ENCODE measurements around the gene GPR84. TPM values are rescaled to one million over a fixed set of nuclear protein-coding genes. Genes with fewer than 3 reads are reported as not detected.

GPR84 gene
- total and polyA plus RNA-seq, 2 donors (not counting 1 experiment from before 2014, with no cell fraction given), result 0.16 TPM; not detected in 1

GRCh38 chr12:54390176-54390667 lies 25.9 kb upstream of the GPR84 start:
- ChIA-PET POLR2A (interaction anchor here (0.6 kb wide), 1 partner anchor 111 kb away, joined by 10 read pairs; no protein-coding TSS in a partner anchor), CTCF (interaction anchor here (0.6 to 4.5 kb wide), 5 partner anchors 9 to 138 kb away, joined by 3 to 49 read pairs (median 4); no protein-coding TSS in a partner anchor)
- H3K79me2 ChIP-seq (ENCODE audit: control insufficient read depth, insufficient read depth, low read length), result peaks cover 6% of the 10 kb centered on the region
- H2AFZ ChIP-seq (ENCODE audit: insufficient read depth, low read depth, low read length, poor library complexity, severe bottlenecking), result peak overlapping the region; percentile 91
- no CpG with 5 or more reads among the region's 7 CpGs for WGBS (ENCODE audit: insufficient coverage)
- intact Hi-C loops (cut with micrococcal nuclease), result no loop called here
- peak overlapping the region in 4 of 5 experiments; percentile 61 to 74 (median 68) for H3K4me3 ChIP-seq (ENCODE audit: control extremely low read depth in 1 of 5, extremely low read depth in 1 of 5, insufficient read depth in 1 of 5, low read depth in 2 of 5, low read length in 4 of 5)
- no peaks in the 10 kb centered on the region for H4K20me1 ChIP-seq (ENCODE audit: control insufficient read depth, insufficient read depth, low read length, poor library complexity, severe bottlenecking)
- H3K4me1 ChIP-seq (ENCODE audit: control insufficient read depth in 2 of 2, insufficient read depth in 2 of 2, low read length in 2 of 2), result peaks cover 69 to 77% of the 10 kb centered on the region in 2 donors
- TF ChIP-seq EZH2 (IDR thresholded peaks at IDR 0.05; ENCODE audit: borderline replicate concordance, insufficient read depth, low read depth, low read length, poor library complexity, severe bottlenecking) (no peak), CTCF (IDR thresholded peaks at IDR 0.05) (no peak)
- H3K9ac ChIP-seq (ENCODE audit: low read length), result peak overlapping the region; percentile 20
- DNase-seq, result peak; percentile 44
- no peaks in the 10 kb centered on the region for H3K9me3 ChIP-seq (ENCODE audit: control extremely low read depth in 1 of 3, control insufficient read depth in 2 of 3, insufficient read depth in 1 of 3, low read length in 2 of 3)
- H3K4me1 Mint-ChIP-seq, result peaks cover 66% of the 10 kb centered on the region
- no peaks in the 10 kb centered on the region for H3K36me3 ChIP-seq (replicated peaks in 1 of 2; ENCODE audit: control extremely low read depth in 1 of 2, control insufficient read depth in 1 of 2, extremely low read depth in 1 of 2, insufficient read depth in 2 of 2, low read length in 1 of 2)
- peak overlapping the region in 1 of 2 donors; percentile 85 for H3K27ac ChIP-seq (ENCODE audit: low read length in 2 of 2)
- peak overlapping the region; percentile 84 for H3K27ac Mint-ChIP-seq
- ATAC-seq (ENCODE audit: low read depth), result no peak
- no peaks in the 10 kb centered on the region for H3K27me3 ChIP-seq (replicated peaks in 1 of 4; ENCODE audit: control extremely low read depth in 1 of 4, control insufficient read depth in 3 of 4, insufficient read depth in 4 of 4, low read length in 3 of 4)
- H3K27me3 Mint-ChIP-seq, result no peaks in the 10 kb centered on the region
- H3K9me3 Mint-ChIP-seq (ENCODE audit: insufficient read depth), result no peaks in the 10 kb centered on the region
- H3K4me3 Mint-ChIP-seq, result peak overlapping the region; percentile 90
- H3K4me2 ChIP-seq (replicated peaks; ENCODE audit: low read depth, low read length, poor library complexity, severe bottlenecking), result peak overlapping the region; percentile 85

GRCh38 chr12:54389607-54390175 lies 25.4 kb upstream of the GPR84 start:
- H3K4me3 Mint-ChIP-seq, result peak overlapping the region; percentile 90

More at GRCh38 chr12:54389607-54390175, 25.4 kb upstream of the GPR84 start:
- WGBS (ENCODE audit: insufficient coverage), result 97% methylated on average over 5 of the region's 5 CpGs
- Histone ChIP-seq H3K27me3 (replicated peaks in 1 of 4; ENCODE audit: control extremely low read depth in 1 of 4, control insufficient read depth in 3 of 4, insufficient read depth in 4 of 4, low read length in 3 of 4) (no peaks in the 10 kb centered on the region), H3K9ac (ENCODE audit: low read length) (no peak overlapping the region), H3K27ac (ENCODE audit: low read length in 2 of 2) (peak overlapping the region; percentile 1 to 85), H3K36me3 (replicated peaks in 1 of 2; ENCODE audit: control extremely low read depth in 1 of 2, control insufficient read depth in 1 of 2, extremely low read depth in 1 of 2, insufficient read depth in 2 of 2, low read length in 1 of 2) (no peaks in the 10 kb centered on the region), H3K9me3 (ENCODE audit: control extremely low read depth in 1 of 3, control insufficient read depth in 2 of 3, insufficient read depth in 1 of 3, low read length in 2 of 3) (no peaks in the 10 kb centered on the region), H3K79me2 (ENCODE audit: control insufficient read depth, insufficient read depth, low read length) (peaks cover 6% of the 10 kb centered on the region), H4K20me1 (ENCODE audit: control insufficient read depth, insufficient read depth, low read length, poor library complexity, severe bottlenecking) (no peaks in the 10 kb centered on the region), H3K4me1 (ENCODE audit: control insufficient read depth in 2 of 2, insufficient read depth in 2 of 2, low read length in 2 of 2) (peaks cover 75 to 82% of the 10 kb centered on the region in 2 donors), H3K4me3 (ENCODE audit: control extremely low read depth in 1 of 5, extremely low read depth in 1 of 5, insufficient read depth in 1 of 5, low read depth in 2 of 5, low read length in 4 of 5) (peak overlapping the region in 2 of 5 experiments; percentile 61 to 73), H2AFZ (ENCODE audit: insufficient read depth, low read depth, low read length, poor library complexity, severe bottlenecking) (no peak overlapping the region), H3K4me2 (replicated peaks; ENCODE audit: low read depth, low read length, poor library complexity, severe bottlenecking) (peak overlapping the region; percentile 85)
- DNase-seq, result no peak
- H3K27ac Mint-ChIP-seq, result peak overlapping the region; percentile 84
- no peak for ATAC-seq (ENCODE audit: low read depth)
- H3K4me1 Mint-ChIP-seq, result peaks cover 71% of the 10 kb centered on the region
- intact Hi-C loops (cut with micrococcal nuclease), result no loop called here
- no peak for TF ChIP-seq CTCF (IDR thresholded peaks at IDR 0.05)
- TF ChIP-seq EZH2 (IDR thresholded peaks at IDR 0.05; ENCODE audit: borderline replicate concordance, insufficient read depth, low read depth, low read length, poor library complexity, severe bottlenecking), result no peak
- no peaks in the 10 kb centered on the region for H3K27me3 Mint-ChIP-seq
- ChIA-PET POLR2A (no interaction called here), CTCF (interaction anchor here (1.0 to 4.5 kb wide), 3 partner anchors 10 to 15 kb away, joined by 3 to 49 read pairs (median 8); no protein-coding TSS in a partner anchor)
- H3K9me3 Mint-ChIP-seq (ENCODE audit: insufficient read depth), result no peaks in the 10 kb centered on the region
